ENCODE results near the gene ZNF888. TPM values are rescaled to one million over a fixed set of nuclear protein-coding genes. Genes with fewer than 3 reads are reported as not detected.
"Not testable (repeated sequence)": the region's sequence is repeated elsewhere in the genome, so short reads cannot be mapped to it uniquely, and the experiment has no call there.

The ZNF888 gene
- total RNA-seq, 2 experiments from 2014 or later, result 8.1 to 8.8 TPM

DNA sequence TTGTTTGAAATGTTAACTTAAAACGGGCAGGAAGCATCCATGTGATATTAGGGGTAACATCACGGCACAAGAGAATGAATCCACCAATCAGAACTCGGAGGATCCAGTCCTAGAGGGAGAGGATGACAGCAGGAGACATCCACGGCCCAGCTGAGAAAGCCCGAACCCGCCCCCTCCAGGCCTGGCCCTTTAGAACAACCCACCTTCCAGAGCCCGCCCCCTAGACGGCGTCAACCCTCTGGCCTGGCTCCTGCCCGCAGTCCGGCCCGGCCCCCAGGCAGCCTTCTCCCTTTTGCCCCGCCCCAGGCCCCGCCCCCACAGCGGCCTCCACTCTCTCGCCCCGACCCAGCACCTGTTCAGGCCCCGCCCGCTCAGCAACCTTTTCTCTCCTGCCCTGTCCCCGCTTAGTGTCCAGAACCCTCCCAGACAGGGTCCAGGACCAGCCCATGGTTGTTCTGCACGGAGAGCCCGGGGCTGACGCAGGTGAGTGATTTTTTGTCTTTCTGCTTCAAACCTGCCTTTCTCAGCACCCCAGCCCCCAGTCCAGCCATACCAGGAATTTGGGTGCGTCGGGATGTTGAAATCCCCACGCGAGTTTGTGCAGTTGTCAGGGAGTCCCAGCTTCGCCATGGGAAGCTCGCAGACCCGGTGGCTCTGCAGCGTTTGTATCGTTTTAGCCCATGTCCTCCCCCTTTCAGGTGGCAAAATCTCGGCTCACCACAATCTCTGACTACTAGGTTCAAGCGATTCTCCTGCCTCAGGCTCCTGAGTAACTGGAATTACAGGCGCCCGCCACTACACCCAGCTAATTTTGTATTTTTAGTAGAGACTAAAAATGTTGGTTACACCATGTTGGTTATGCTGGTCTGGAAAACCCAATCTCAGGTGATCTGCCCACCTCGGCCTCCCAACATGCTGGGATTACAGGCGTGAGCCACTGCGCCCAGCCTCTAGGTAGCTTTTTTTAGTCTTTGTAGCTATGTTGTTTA, 23.4 kb upstream of the ZNF888 start:
- H3K36me3 Mint-ChIP-seq (ENCODE audit: low read depth), result peaks cover 40% of the 10 kb centered on the region
- H3K4me3 Mint-ChIP-seq, result no peak overlapping the region
- no peaks in the 10 kb centered on the region for H3K27me3 Mint-ChIP-seq (ENCODE audit: low read depth)
- DNase-seq (no peak), ATAC-seq (no peak)
- H3K9me3 Mint-ChIP-seq (ENCODE audit: insufficient read depth), result peaks cover 51% of the 10 kb centered on the region
- H3K27ac Mint-ChIP-seq, result no peak overlapping the region
- H3K4me1 Mint-ChIP-seq (ENCODE audit: low read depth), result peaks cover 5% of the 10 kb centered on the region
- POLR2A ChIA-PET, result interaction anchor here (0.6 kb wide), 1 partner anchor 420 kb away, joined by 4 read pairs; no protein-coding TSS in a partner anchor
- CTCF ChIA-PET, result no interaction called here

DNA sequence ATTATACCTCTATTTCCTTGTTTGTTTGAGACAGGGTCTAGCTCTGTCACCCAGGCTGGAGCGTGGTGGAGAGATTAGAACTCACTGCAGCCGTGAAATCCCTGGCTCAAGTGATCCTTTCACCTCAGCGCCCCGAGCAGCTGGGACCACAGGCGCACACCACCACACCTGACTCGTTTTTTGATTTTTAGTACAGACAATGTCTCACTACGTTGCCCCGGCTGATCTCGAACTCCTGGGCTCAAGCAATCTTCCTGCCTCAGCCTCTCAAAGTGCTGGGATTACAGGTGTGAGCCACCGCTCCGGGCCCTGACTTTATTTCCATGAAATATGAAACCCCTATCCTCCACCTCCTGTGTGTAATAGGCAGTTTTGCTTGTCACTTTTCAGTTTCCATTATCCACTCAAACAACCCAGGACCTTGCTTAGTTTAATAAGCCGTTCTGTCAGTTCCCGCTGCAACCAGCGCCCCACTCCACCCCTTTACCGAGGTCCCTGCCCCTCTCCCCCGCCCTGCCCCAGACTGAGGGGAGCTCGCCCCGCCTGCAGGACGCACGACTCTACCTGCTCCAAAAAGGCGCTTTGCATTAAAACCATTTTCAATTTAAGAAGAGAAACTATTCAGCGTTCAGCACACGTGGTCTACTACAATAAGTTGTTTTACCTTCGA, 22.6 kb upstream of the ZNF888 start:
- Mint-ChIP-seq H3K36me3 (ENCODE audit: low read depth) (peaks cover 35% of the 10 kb centered on the region), H3K4me1 (ENCODE audit: low read depth) (peaks cover 13% of the 10 kb centered on the region), H3K4me3 (no peak overlapping the region), H3K9me3 (ENCODE audit: insufficient read depth) (peaks cover 43% of the 10 kb centered on the region), H3K27me3 (ENCODE audit: low read depth) (no peaks in the 10 kb centered on the region), H3K27ac (no peak overlapping the region)
- ChIA-PET POLR2A (no interaction called here), CTCF (no interaction called here)
- DNase-seq (no peak), ATAC-seq (no peak)

DNA sequence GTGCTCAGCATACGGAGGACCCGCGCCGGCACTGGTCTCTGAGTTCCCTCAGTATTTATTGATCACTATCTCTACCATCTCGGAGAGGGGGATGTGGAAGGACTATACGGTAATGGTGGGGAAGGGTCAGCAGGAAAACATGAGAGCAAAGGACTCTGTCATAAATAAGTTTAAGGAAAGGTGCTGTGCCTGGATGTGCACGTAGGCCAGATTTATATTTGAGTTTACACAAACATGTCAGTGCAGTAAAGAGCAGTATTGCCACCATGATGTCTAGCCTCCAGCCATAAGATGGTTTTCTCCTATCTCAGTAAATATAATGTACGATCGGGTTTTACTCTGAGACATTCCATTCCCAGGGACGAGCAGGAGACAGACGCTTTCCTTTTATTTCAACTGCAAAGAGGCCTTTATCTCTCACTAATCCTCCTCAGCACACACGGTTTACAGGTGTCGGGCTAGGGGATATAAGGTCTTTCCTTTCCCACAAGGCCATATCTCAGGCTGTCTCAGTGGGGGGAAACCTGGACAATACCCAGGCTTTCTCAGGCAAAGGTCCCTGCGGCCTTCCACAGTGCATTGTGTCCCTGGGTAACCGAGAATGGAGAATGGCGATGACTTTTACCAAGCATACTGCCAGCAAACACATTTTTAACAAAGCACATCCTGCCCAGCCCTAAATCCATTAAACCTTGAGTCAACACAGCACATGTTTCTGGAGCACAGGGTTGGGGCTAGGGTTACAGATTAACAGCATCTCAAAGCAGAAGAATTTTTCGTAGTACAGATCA, 21.7 kb upstream of the ZNF888 start:
- CTCF ChIA-PET, H3K27ac Mint-ChIP-seq, POLR2A ChIA-PET: not testable (repeated sequence)

DNA sequence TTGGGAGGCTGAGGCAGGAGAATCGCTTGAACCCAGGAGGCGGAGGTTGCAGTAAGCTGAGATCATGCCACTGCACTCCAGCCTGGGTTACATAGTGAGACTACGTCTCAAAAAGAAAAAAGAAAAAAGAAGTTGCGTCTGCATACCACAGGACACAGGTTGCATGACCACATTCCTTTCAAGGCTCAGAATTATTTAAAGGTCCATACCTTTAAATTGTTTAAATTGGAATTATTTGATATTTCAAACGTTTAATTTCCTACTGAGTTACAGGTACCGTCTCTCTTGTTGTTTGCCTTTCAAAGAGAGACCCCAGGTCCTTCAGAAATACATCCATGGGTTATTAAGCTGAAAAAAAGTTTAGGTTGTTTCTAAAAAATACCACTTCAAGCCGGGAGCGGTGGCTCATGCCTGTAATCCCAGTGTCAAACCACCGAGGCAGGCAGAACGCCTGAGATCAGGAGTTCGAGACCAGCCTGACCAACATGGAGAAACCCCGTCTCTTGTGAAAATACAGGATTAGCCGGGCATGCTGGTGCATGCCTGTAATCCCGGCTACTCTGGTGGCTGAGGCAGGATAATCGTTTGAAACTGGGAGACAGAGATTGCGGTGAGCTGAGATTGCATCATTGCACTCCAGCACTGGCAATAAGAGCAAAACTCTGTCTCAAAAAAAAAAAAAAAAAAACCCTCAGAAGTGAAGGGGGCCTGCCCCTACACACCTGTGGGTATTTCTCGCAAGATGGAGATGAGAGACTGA, 20.8 kb upstream of the ZNF888 start:
- DNase-seq, result no peak
- H3K9me3 Mint-ChIP-seq (ENCODE audit: insufficient read depth), result peaks cover 27% of the 10 kb centered on the region
- H3K36me3 Mint-ChIP-seq (ENCODE audit: low read depth), result peaks cover 25% of the 10 kb centered on the region
- ChIA-PET CTCF (no interaction called here), POLR2A (no interaction called here)
- peaks cover 19% of the 10 kb centered on the region for H3K4me1 Mint-ChIP-seq (ENCODE audit: low read depth)
- H3K4me3 Mint-ChIP-seq, result no peak overlapping the region
- no peak for ATAC-seq
- H3K27ac Mint-ChIP-seq, result no peak overlapping the region
- no peaks in the 10 kb centered on the region for H3K27me3 Mint-ChIP-seq (ENCODE audit: low read depth)

More for the DNA sequence above, 21.7 kb upstream of the ZNF888 start:
- peaks cover 34% of the 10 kb centered on the region for H3K9me3 Mint-ChIP-seq (ENCODE audit: insufficient read depth)
- not testable (repeated sequence) for H3K27me3 Mint-ChIP-seq (ENCODE audit: low read depth); DNase-seq; H3K4me3 Mint-ChIP-seq; ATAC-seq
- H3K36me3 Mint-ChIP-seq (ENCODE audit: low read depth), result peaks cover 29% of the 10 kb centered on the region
- H3K4me1 Mint-ChIP-seq (ENCODE audit: low read depth), result peaks cover 16% of the 10 kb centered on the region

DNA sequence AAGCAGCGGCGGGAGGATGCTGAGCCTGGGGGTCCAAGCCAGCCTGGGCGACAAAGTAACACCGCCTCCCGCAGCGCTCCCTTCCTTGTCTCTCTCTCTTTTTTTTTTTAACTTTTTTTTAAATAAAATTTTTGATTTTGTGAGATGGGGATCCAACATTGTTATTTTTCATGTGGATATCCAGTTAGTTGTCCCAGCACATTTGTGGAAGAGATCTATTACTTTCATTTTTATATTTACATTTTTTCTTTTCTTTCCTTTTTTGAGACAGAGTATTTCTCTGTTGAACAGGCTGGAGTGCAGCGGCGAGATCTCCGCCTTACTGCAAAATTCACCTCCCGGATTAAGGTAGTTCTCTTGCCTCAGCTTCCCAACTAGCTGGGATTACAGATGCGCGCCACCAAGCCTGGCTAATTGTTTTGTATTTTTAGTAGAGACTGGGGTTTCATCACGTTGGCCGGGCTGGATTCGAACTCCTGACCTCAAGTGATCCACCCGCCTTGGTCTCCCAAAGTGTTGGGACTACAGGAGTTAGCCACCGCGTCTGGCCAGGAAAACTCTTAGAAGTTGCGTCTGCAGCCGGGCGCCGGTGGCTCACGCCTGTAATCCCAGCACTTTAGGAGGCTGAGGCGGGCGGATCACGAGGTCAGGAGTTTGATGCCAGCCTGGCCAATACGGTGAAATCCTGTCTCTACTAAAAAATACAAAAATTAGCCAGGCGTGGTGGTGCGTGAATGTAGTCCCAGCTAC, 20.1 kb upstream of the ZNF888 start:
- ChIA-PET POLR2A (no interaction called here), CTCF (no interaction called here)
- Mint-ChIP-seq H3K4me1 (ENCODE audit: low read depth) (peaks cover 25% of the 10 kb centered on the region), H3K27ac (peak overlapping the region; percentile 92), H3K4me3 (peak overlapping the region; percentile 93), H3K9me3 (ENCODE audit: insufficient read depth) (peaks cover 26% of the 10 kb centered on the region), H3K36me3 (ENCODE audit: low read depth) (peaks cover 32% of the 10 kb centered on the region), H3K27me3 (ENCODE audit: low read depth) (no peaks in the 10 kb centered on the region)
- ATAC-seq (no peak), DNase-seq (no peak)

DNA sequence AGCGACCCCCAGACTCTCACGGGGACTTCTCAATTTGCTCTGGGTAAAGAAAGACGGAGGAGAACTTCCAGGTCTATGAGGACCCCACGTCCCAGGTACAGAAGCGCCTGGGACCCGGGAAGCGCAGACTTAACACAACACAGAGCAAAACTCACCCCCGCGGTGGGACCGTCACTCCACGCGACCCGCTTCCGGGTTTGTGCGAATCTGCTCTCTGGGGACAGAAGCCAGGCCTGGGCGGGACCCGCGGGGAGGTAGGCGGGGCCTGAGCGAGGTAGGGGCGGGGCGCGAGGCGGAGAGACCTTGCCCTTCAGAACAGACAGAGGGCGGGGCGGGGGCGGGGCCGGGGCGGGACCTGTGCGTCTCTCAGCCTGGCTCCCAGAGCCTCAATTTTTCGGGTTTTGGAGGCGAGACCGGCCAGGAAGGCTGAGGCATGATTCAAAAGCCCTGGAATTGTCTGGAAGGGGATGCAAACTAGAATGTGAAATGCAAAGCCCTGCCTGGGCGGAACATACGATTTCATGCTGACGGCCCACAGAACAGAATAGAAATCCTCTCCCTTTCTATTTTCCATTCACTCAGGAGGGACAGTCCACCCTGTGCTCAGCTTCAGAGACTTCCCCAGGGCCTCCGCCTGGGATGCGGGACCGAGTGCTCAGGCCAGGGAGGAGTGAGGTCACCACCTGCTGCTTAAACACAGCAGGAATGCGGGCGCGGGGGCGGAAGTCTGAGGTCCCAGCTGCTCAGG, 19.3 kb upstream of the ZNF888 start:
- CTCF ChIA-PET, result no interaction called here

DNA sequence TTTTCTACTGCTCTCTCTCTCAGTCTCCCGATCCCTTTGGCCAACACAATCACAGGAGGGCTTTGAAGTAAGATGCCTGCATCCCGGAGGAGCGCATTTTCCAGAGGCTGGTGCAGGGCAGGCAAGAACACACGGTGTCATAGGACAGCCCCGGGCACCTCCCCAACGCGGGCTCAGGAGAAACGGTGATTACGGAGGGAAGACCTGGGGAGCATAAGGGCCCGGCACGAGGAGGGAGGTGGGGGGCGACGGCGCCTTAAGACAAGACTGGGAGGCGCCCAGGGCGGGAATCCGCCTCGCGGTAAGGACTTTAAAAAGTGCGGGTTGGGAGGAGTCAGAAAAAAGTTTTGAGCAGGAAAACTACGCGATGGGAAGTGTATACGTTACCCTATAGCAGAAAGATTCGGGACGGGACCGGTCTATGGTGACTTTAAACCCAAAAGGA, 18.7 kb upstream of the ZNF888 start:
- Mint-ChIP-seq H3K9me3 (ENCODE audit: insufficient read depth) (peaks cover 16% of the 10 kb centered on the region), H3K27me3 (ENCODE audit: low read depth) (no peaks in the 10 kb centered on the region), H3K4me3 (peak overlapping the region; percentile 93), H3K4me1 (ENCODE audit: low read depth) (peaks cover 27% of the 10 kb centered on the region), H3K36me3 (ENCODE audit: low read depth) (peaks cover 35% of the 10 kb centered on the region), H3K27ac (peak overlapping the region; percentile 92)
- ChIA-PET POLR2A (interaction anchor here (1.5 kb wide), 1 partner anchor 20 kb away, joined by 3 read pairs; no protein-coding TSS in a partner anchor), CTCF (no interaction called here)
- peak; percentile 37 for ATAC-seq
- DNase-seq, result peak; percentile 39

More for the DNA sequence above, 19.3 kb upstream of the ZNF888 start:
- H3K4me3 Mint-ChIP-seq, result peak overlapping the region; percentile 93
- H3K9me3 Mint-ChIP-seq (ENCODE audit: insufficient read depth), result peaks cover 21% of the 10 kb centered on the region
- peaks cover 31% of the 10 kb centered on the region for H3K36me3 Mint-ChIP-seq (ENCODE audit: low read depth)
- ATAC-seq (peak; percentile 99), DNase-seq (peak; percentile 97)
- peak overlapping the region; percentile 92 for H3K27ac Mint-ChIP-seq
- POLR2A ChIA-PET, result no interaction called here
- H3K4me1 Mint-ChIP-seq (ENCODE audit: low read depth), result peaks cover 27% of the 10 kb centered on the region
- no peaks in the 10 kb centered on the region for H3K27me3 Mint-ChIP-seq (ENCODE audit: low read depth)

DNA sequence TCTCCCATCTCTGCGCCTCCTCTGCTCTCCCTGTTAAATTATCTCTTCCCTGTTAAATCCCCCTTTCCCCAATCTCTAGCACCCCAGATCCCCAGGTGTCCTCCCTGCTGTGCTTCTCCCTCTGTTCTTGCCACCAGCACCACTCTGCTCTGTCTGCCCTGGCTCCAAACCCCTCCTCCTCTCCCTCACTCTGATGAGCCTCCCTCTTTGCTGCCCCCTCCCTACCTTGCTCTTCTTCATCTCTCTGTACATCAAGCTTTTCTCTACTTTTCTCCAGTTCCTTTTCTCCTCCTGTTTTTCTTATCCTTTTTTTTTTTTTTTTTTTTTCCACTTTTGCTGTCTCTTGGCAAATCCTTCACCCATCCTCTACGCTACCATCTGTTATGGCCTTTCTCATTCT, 18.3 kb upstream of the ZNF888 start:
- H3K27me3 Mint-ChIP-seq (ENCODE audit: low read depth); CTCF ChIA-PET; DNase-seq; ATAC-seq: not testable (repeated sequence)
- H3K36me3 Mint-ChIP-seq (ENCODE audit: low read depth), result peaks cover 39% of the 10 kb centered on the region
- H3K4me1 Mint-ChIP-seq (ENCODE audit: low read depth), result peaks cover 29% of the 10 kb centered on the region
- POLR2A ChIA-PET, result interaction anchor here (1.5 kb wide), 1 partner anchor 20 kb away, joined by 3 read pairs; no protein-coding TSS in a partner anchor
- H3K4me3 Mint-ChIP-seq, result peak overlapping the region; percentile 93
- H3K9me3 Mint-ChIP-seq (ENCODE audit: insufficient read depth), result peaks cover 15% of the 10 kb centered on the region
- H3K27ac Mint-ChIP-seq, result peak overlapping the region; percentile 92

DNA sequence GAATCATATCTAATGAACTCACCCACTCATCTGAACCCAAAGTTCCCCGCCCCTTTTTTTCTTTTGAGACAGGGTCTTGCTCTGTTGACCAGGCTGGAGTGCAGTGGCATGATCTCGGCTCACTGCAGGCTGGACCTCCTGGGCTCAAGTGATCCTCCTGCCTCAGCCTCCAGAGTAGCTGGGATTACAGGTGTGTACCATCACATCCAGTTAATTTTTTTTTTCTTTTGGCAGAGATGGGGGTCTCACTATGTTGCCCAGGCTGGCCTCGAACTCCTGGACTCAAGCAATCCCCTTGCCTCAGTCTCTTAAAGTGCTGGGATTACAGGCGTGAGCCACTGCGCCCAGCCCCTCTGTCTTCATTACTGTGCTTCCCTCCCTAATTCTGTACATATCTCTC, 17.7 kb upstream of the ZNF888 start:
- H3K4me3 Mint-ChIP-seq, result peak overlapping the region; percentile 93
- peaks cover 35% of the 10 kb centered on the region for H3K4me1 Mint-ChIP-seq (ENCODE audit: low read depth)
- ATAC-seq; DNase-seq; H3K27me3 Mint-ChIP-seq (ENCODE audit: low read depth); CTCF ChIA-PET: not testable (repeated sequence)
- peaks cover 41% of the 10 kb centered on the region for H3K36me3 Mint-ChIP-seq (ENCODE audit: low read depth)
- peak overlapping the region; percentile 92 for H3K27ac Mint-ChIP-seq
- POLR2A ChIA-PET, result interaction anchor here (1.5 kb wide), 1 partner anchor 21 kb away, joined by 3 read pairs; no protein-coding TSS in a partner anchor
- H3K9me3 Mint-ChIP-seq (ENCODE audit: insufficient read depth), result peaks cover 12% of the 10 kb centered on the region

DNA sequence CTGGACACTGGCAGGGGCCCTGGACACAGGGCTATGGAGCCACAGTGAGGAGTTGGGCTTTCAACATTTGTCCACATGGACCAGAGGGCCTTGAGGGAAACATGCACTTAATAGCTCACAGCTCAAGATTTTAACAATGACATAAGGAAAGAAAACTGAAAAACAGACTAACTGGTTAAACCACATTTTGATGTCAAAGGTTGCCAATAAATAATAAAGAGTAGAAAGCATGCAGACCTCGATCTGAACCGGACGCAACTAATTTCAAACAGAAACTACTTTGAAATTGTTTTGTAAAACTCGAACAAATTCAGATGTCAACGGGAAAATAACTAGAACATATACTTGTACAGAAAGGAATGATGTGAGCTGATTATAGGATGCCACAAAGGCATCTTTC, 15.5 kb upstream of the ZNF888 start:
- peaks cover 50% of the 10 kb centered on the region for H3K36me3 Mint-ChIP-seq (ENCODE audit: low read depth)
- no peak overlapping the region for H3K27ac Mint-ChIP-seq
- no peaks in the 10 kb centered on the region for H3K27me3 Mint-ChIP-seq (ENCODE audit: low read depth)
- POLR2A ChIA-PET, result no interaction called here
- H3K4me1 Mint-ChIP-seq (ENCODE audit: low read depth), result peaks cover 35% of the 10 kb centered on the region
- H3K9me3 Mint-ChIP-seq (ENCODE audit: insufficient read depth), result peaks cover 4% of the 10 kb centered on the region
- CTCF ChIA-PET, result no interaction called here
- ATAC-seq (no peak), DNase-seq (no peak)
- no peak overlapping the region for H3K4me3 Mint-ChIP-seq

Measured in activated CD8-positive, alpha-beta T cell treated with anti-CD3 and anti-CD28 coated beads, Interleukin-2, amount 10 ng/mL, durations not matched to agents 7 days and 5 days (primary cell).